ENCODE measurements around the gene ZC3H7A. TPM values are rescaled to one million over a fixed set of nuclear protein-coding genes. Genes with fewer than 3 reads are reported as not detected.
"Not testable (repeated sequence)": the region's sequence is repeated elsewhere in the genome, so short reads cannot be mapped to it uniquely, and the experiment has no call there.

ZC3H7A gene
- total RNA-seq, 1 experiment from 2014 or later: 65.0 TPM

DNA sequence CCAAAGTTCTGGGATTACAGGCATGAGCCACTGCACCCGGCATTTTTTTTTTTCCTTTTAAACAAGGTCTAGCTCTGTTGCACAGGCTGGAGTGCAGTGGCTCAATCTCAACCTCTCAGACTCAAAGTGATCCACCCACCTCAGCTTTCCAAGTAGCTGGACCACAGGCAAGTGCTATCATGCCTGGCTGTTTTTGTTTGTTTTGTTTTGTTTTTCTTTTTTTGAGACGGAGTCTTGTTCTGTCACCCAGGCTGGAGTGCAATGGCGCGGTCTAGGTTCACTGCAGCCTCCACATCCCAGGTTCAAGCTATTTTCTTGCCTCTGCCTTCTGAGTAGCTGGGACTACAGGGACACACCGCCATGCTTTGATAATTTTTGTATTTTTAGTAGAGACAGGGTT lies 19.1 kb upstream of the ZC3H7A start:
- Histone ChIP-seq H3K36me3 (ENCODE audit: insufficient read depth, low read length, poor library complexity, severe bottlenecking) (no peaks in the 10 kb centered on the region), H3K27me3 (replicated peaks; ENCODE audit: insufficient read depth, low read depth, low read length, poor library complexity) (no peaks in the 10 kb centered on the region), H3K9me3 (ENCODE audit: low read depth, low read length, poor library complexity, severe bottlenecking) (no peaks in the 10 kb centered on the region), H3K27ac (ENCODE audit: low read depth, low read length, poor library complexity, severe bottlenecking) (no peak overlapping the region), H3K4me3 (ENCODE audit: low read depth, low read length, poor library complexity, severe bottlenecking) (no peak overlapping the region), H3K4me1 (ENCODE audit: insufficient read depth, low read length, poor library complexity, severe bottlenecking) (no peaks in the 10 kb centered on the region)
- intact Hi-C loops (cut with micrococcal nuclease; ENCODE audit: unreplicated experiment): loop anchor here (10.0 kb wide), 2 partner anchors 171 to 851 kb away; no protein-coding TSS in a partner anchor
- ChIA-PET CTCF (interaction anchor here (0.6 kb wide), 1 partner anchor 96 kb away, joined by 5 read pairs; no protein-coding TSS in a partner anchor), POLR2A (ENCODE audit: low non-redundant PET) (no interaction called here)
- TF ChIP-seq, protein P1, sequence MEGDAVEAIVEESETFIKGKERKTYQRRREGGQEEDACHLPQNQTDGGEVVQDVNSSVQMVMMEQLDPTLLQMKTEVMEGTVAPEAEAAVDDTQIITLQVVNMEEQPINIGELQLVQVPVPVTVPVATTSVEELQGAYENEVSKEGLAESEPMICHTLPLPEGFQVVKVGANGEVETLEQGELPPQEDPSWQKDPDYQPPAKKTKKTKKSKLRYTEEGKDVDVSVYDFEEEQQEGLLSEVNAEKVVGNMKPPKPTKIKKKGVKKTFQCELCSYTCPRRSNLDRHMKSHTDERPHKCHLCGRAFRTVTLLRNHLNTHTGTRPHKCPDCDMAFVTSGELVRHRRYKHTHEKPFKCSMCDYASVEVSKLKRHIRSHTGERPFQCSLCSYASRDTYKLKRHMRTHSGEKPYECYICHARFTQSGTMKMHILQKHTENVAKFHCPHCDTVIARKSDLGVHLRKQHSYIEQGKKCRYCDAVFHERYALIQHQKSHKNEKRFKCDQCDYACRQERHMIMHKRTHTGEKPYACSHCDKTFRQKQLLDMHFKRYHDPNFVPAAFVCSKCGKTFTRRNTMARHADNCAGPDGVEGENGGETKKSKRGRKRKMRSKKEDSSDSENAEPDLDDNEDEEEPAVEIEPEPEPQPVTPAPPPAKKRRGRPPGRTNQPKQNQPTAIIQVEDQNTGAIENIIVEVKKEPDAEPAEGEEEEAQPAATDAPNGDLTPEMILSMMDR (conservative IDR thresholded peaks at IDR 0.05; ENCODE audit: low read depth, low read length): no peak
- TF ChIP-seq EZH2 (IDR thresholded peaks at IDR 0.05; ENCODE audit: borderline replicate concordance, low read depth, low read length, poor library complexity, severe bottlenecking): no peak
- no TSS peak for BruUV-seq (replicated peaks)
- DNase-seq (ENCODE audit: low spot score): no peak

DNA sequence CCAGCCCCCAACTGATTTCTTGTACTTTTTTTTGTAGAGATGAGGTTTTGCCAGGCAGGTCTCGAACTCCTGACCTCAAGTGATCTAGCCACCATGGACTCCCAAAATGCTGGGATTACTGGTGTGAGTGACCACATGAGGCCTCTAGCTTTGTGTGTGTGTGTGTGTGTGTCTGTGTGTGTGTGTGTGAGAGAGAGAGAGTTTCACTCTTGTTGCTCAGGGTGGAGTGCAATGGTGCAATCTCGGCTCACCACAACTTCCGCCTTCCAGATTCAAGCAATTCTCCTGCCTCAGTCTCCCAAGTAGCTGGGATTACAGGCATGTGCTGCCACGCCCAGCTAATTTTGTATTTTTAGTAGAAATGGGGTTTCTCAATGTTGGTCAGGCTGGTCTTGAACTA lies 17.7 kb upstream of the ZC3H7A start:
- H3K4me3 ChIP-seq (ENCODE audit: low read depth, low read length, poor library complexity, severe bottlenecking); H3K4me1 ChIP-seq (ENCODE audit: insufficient read depth, low read length, poor library complexity, severe bottlenecking); H3K27ac ChIP-seq (ENCODE audit: low read depth, low read length, poor library complexity, severe bottlenecking); H3K36me3 ChIP-seq (ENCODE audit: insufficient read depth, low read length, poor library complexity, severe bottlenecking); H3K27me3 ChIP-seq (replicated peaks; ENCODE audit: insufficient read depth, low read depth, low read length, poor library complexity); POLR2A ChIA-PET (ENCODE audit: low non-redundant PET); CTCF ChIA-PET; DNase-seq (ENCODE audit: low spot score); H3K9me3 ChIP-seq (ENCODE audit: low read depth, low read length, poor library complexity, severe bottlenecking); BruUV-seq (replicated peaks): not testable (repeated sequence)
- intact Hi-C loops (cut with micrococcal nuclease; ENCODE audit: unreplicated experiment): loop anchor here (10.0 kb wide), 2 partner anchors 170 to 850 kb away; no protein-coding TSS in a partner anchor

DNA sequence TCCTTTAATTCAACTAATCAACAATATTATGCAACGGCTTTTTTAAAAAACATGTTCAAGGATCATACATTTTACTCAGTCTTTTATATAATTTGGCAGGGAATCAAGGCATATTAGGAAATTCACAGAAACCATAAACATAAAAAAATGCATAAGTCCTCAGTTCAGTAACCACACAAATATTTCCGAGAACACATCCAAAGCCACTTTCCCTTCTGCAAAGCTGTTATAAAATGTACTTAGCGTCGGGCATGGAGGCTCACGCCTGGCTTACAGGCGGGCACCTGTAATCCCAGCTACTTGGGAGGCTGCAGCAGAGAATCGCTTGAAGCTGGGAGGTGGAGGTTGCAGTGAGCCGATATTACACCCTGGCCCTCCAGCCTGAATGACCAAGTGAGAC lies 9.7 kb upstream of the ZC3H7A start:
- Histone ChIP-seq H3K27me3 (replicated peaks; ENCODE audit: insufficient read depth, low read depth, low read length, poor library complexity) (no peaks in the 10 kb centered on the region), H3K4me1 (ENCODE audit: insufficient read depth, low read length, poor library complexity, severe bottlenecking) (no peaks in the 10 kb centered on the region), H3K9me3 (ENCODE audit: low read depth, low read length, poor library complexity, severe bottlenecking) (no peaks in the 10 kb centered on the region), H3K4me3 (ENCODE audit: low read depth, low read length, poor library complexity, severe bottlenecking) (no peak overlapping the region), H3K36me3 (ENCODE audit: insufficient read depth, low read length, poor library complexity, severe bottlenecking) (no peaks in the 10 kb centered on the region), H3K27ac (ENCODE audit: low read depth, low read length, poor library complexity, severe bottlenecking) (no peak overlapping the region)
- CTCF ChIA-PET: no interaction called here
- BruUV-seq (replicated peaks): no TSS peak
- intact Hi-C loops (cut with micrococcal nuclease; ENCODE audit: unreplicated experiment): no loop called here
- no peak for DNase-seq (ENCODE audit: low spot score)
- POLR2A ChIA-PET (ENCODE audit: low non-redundant PET): no interaction called here
- no peak for TF ChIP-seq EZH2 (IDR thresholded peaks at IDR 0.05; ENCODE audit: borderline replicate concordance, low read depth, low read length, poor library complexity, severe bottlenecking)
- TF ChIP-seq, protein P1 (conservative IDR thresholded peaks at IDR 0.05; ENCODE audit: low read depth, low read length): no peak

DNA sequence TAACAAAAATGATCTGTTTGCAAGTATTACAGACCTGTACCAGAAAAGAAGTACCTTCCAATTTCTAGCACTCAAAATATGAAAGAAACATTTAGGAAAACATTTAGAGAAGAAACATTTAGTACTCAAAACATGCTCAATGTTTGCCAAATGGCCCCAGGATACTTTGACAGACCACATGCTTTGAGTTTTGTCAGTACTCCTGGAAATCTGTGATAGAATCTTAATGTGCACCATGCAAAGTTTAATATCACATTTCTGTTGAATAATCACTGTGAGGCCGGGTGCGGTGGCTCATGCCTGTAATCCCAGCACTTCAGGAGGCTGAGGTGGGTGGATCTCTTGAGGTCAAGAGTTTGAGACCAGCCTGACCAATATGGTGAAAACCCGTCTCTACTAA lies 8.5 kb upstream of the ZC3H7A start:
- TF ChIP-seq, protein P1 (conservative IDR thresholded peaks at IDR 0.05; ENCODE audit: low read depth, low read length): no peak
- TF ChIP-seq EZH2 (IDR thresholded peaks at IDR 0.05; ENCODE audit: borderline replicate concordance, low read depth, low read length, poor library complexity, severe bottlenecking): no peak
- intact Hi-C loops (cut with micrococcal nuclease; ENCODE audit: unreplicated experiment): no loop called here
- H3K27me3 ChIP-seq (replicated peaks; ENCODE audit: insufficient read depth, low read depth, low read length, poor library complexity): no peaks in the 10 kb centered on the region
- no peak overlapping the region for H3K27ac ChIP-seq (ENCODE audit: low read depth, low read length, poor library complexity, severe bottlenecking)
- no peaks in the 10 kb centered on the region for H3K9me3 ChIP-seq (ENCODE audit: low read depth, low read length, poor library complexity, severe bottlenecking)
- H3K36me3 ChIP-seq (ENCODE audit: insufficient read depth, low read length, poor library complexity, severe bottlenecking): no peaks in the 10 kb centered on the region
- ChIA-PET CTCF (no interaction called here), POLR2A (ENCODE audit: low non-redundant PET) (interaction anchor here (0.6 kb wide), 1 partner anchor 40 kb away, joined by 4 read pairs; no protein-coding TSS in a partner anchor)
- no TSS peak for BruUV-seq (replicated peaks)
- no peak overlapping the region for H3K4me3 ChIP-seq (ENCODE audit: low read depth, low read length, poor library complexity, severe bottlenecking)
- no peak for DNase-seq (ENCODE audit: low spot score)
- H3K4me1 ChIP-seq (ENCODE audit: insufficient read depth, low read length, poor library complexity, severe bottlenecking): no peaks in the 10 kb centered on the region
